CD4-positive, alpha-beta memory T cell (primary cell): Measurements from ENCODE around the gene CANT1. TPM values are rescaled to one million over a fixed set of nuclear protein-coding genes. Genes with fewer than 3 reads are reported as not detected.

Source experiments
- CTCF ChIA-PET: fragments of 350-600 bp; sonication (Branson Sonifier 250); formaldehyde crosslinking; loops from one replicate; lab custom pipeline; 2021; ENCODE audit warnings: inconsistent platforms; ENCODE audit not compliant: partially characterized antibody; lab: Charles Lee
- POLR2A ChIA-PET: fragments of 350-600 bp; sonication (Branson Sonifier 250); formaldehyde crosslinking; loops from one replicate; lab custom pipeline; 2021; ENCODE audit not compliant: partially characterized antibody; lab: Charles Lee
- DNase-seq, 5 donors: peaks; one replicate each; pipeline versions ENCODE4 v3.0.0 to v3.0.0-alpha.2; 2020 to 2022; ENCODE audit warnings: mixed read lengths in 1 of 5
- H3K27ac ChIP-seq: one replicate; pipeline ENCODE4 v1.7.0; 2013; ENCODE audit warnings: low read depth, low read length
- H3K27me3 ChIP-seq: 2 replicates; pipeline ENCODE4 v1.7.0; 2013; ENCODE audit warnings: mild to moderate bottlenecking, low read length, moderate library complexity; ENCODE audit not compliant: insufficient read depth
- H3K36me3 ChIP-seq: 2 replicates; pipeline ENCODE4 v1.7.0; 2013; ENCODE audit warnings: mild to moderate bottlenecking, low read length, moderate library complexity; ENCODE audit not compliant: insufficient read depth
- H3K4me1 ChIP-seq: 2 replicates; pipeline ENCODE4 v1.7.0; 2013; ENCODE audit warnings: mild to moderate bottlenecking, low read length, moderate library complexity; ENCODE audit not compliant: insufficient read depth
- H3K4me3 ChIP-seq, 2 donors: one replicate each; pipeline ENCODE4 v1.7.0; 2013; ENCODE audit warnings: low read length in 2 of 2, mild to moderate bottlenecking in 1 of 2
- H3K9me3 ChIP-seq, 2 donors: one replicate each; pipeline ENCODE4 v1.7.0; 2013; ENCODE audit warnings: low read length in 2 of 2, control low read depth in 1 of 2; ENCODE audit not compliant: control insufficient read depth in 1 of 2
- H3K27ac Mint-ChIP-seq, 7 donors: one replicate each; pipeline ENCODE4 v1.8.0; 2020 to 2021; ENCODE audit warnings: mixed read lengths in 7 of 7, mild to moderate bottlenecking in 6 of 7, inconsistent platforms in 3 of 7, moderate library complexity in 3 of 7
- H3K27me3 Mint-ChIP-seq, 2 donors: one replicate each; pipeline ENCODE4 v1.8.0; 2020 to 2021; ENCODE audit warnings: mixed read lengths in 2 of 2
- H3K36me3 Mint-ChIP-seq, 2 donors: one replicate each; pipeline ENCODE4 v1.8.0; 2020 to 2021; ENCODE audit warnings: mixed read lengths in 2 of 2, inconsistent platforms in 1 of 2, mild to moderate bottlenecking in 1 of 2
- H3K4me1 Mint-ChIP-seq, 4 donors: one replicate each; pipeline ENCODE4 v1.8.0; 2020 to 2021; ENCODE audit warnings: mixed read lengths in 4 of 4, mild to moderate bottlenecking in 1 of 4
- H3K4me3 Mint-ChIP-seq, 8 donors: one replicate each; pipeline ENCODE4 v1.8.0; 2020 to 2021; ENCODE audit warnings: mixed read lengths in 8 of 8, mild to moderate bottlenecking in 7 of 8, moderate library complexity in 6 of 8, inconsistent platforms in 3 of 8
- H3K9me3 Mint-ChIP-seq, 8 donors: one replicate each; pipeline ENCODE4 v1.8.0; 2020 to 2021; ENCODE audit warnings: mixed read lengths in 8 of 8, mild to moderate bottlenecking in 5 of 8, inconsistent platforms in 3 of 8, moderate library complexity in 1 of 8
- intact Hi-C: fragments of 100-400 bp; cut with micrococcal nuclease; formaldehyde crosslinking; loops from one replicate; pipeline ENCODE4 v1.15.1; 2023
- polyA plus RNA-seq, 2 donors: library from polyadenylated mRNA; unstranded; fragments of 300-500 nt; fragmentation: Illumina TruSeq; gene quantifications; one replicate each; pipeline ENCODE4 v1.2.3, GENCODE V29; 2021
- total RNA-seq, 2 experiments: library from RNA; stranded (reverse); gene quantifications; one replicate each; pipeline ENCODE4 v1.2.3, GENCODE V29; 2021

CANT1 gene
- 10 to 100 TPM; 57.9 to 59.4 TPM for total RNA-seq
- 10 to 100 TPM in 1 of 2 donors, 1 to 10 TPM in 1; 7.2 to 10.5 TPM for polyA plus RNA-seq

DNA sequence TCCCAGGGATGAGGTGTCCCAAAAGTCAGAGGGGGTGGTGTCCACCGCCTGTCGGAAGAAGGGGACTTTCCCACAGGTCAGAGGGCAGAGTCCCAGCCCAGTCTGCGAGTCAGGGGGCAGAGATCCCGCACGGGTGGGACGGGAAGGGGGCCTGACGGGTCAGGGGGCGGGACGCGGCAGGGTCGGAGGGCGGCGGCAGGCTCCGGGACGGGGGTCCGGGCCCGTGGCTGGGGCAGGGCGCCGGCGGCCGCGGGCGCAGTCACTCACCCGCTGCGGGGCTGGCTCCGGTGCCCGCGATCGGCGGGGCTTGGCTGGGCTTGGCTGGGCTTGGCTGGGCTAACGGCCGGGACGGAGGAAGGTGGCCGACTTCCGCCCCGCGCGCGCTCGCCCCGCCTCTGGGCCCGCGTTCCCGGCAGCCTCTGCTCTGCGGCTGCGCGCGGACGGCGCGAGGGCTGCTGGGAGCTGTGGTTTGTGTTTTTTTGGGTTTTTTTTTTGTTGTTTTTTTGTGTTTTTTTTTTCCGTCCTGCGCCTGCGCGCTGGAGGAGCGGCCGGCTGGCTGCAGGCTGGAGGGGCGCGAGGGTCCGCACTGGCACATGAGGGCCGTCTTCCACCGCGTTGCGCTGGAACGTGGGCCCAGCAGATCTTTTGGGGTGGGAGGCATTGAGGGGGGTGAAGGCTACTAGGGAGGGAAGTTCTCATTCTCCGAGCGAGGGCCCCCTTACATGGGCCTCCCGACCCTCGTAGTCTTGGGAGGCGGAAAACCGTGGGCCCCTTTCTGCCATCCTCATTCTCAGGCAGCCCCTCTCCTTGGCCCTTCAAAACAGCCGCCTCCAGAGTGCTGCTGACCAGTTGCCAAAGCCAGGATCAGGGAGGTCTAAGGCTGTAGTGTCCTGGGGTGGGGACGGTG lies at the start of gene CANT1:
Gene CANT1 (minus strand): TSS at position 368 of the 907 bp plus-strand sequence. CDS start 12,142 bp downstream, outside the sequence.
- peaks cover 0 to 3% (median 0%) of the 10 kb centered on the region in 8 donors for H3K9me3 Mint-ChIP-seq
- peaks cover 0 to 13% of the 10 kb centered on the region in 2 donors for H3K36me3 Mint-ChIP-seq
- Histone ChIP-seq H3K4me3 (peak within 1 kb of the TSS; percentile 91), H3K27ac (peak within 1 kb of the TSS; percentile 86), H3K27me3 (no peaks in the 10 kb centered on the region), H3K9me3 (no peaks in the 10 kb centered on the region), H3K36me3 (no peaks in the 10 kb centered on the region), H3K4me1 (peaks cover 50% of the 10 kb centered on the region)
- DNase-seq: peak; percentile 79 to 88 (median 87)
- peaks cover 0 to 2% of the 10 kb centered on the region in 2 donors for H3K27me3 Mint-ChIP-seq
- peak within 1 kb of the TSS; percentile 89 to 96 (median 94) for H3K4me3 Mint-ChIP-seq
- intact Hi-C loops: no loop called here
- CTCF ChIA-PET: interaction anchor here (1.0 kb wide), 1 partner anchor 12 kb away, joined by 3 read pairs; no protein-coding TSS in a partner anchor
- peaks cover 31 to 57% (median 44%) of the 10 kb centered on the region in 4 donors for H3K4me1 Mint-ChIP-seq
- H3K27ac Mint-ChIP-seq: peak within 1 kb of the TSS; percentile 94 to 98 (median 98)
- POLR2A ChIA-PET: interaction anchor here (0.6 to 1.1 kb wide), 3 partner anchors 14 to 1830 kb away, joined by 3 to 5 read pairs (median 3); partner anchors contain the start of gene ENGASE

- intact Hi-C loops: no loop called here
- H3K36me3 Mint-ChIP-seq: peaks cover 2 to 3% of the 10 kb centered on the region in 2 donors
- H3K9me3 ChIP-seq: no peaks in the 10 kb centered on the region
- no peak overlapping the region for H3K27ac ChIP-seq
- H3K4me1 Mint-ChIP-seq: no peaks in the 10 kb centered on the region
- H3K9me3 Mint-ChIP-seq: peaks cover 0 to 18% (median 12%) of the 10 kb centered on the region in 8 donors
- no peaks in the 10 kb centered on the region for H3K4me1 ChIP-seq
- no peak overlapping the region for H3K27ac Mint-ChIP-seq
- ChIA-PET CTCF (interaction anchor here (1.0 kb wide), 1 partner anchor 336 kb away, joined by 3 read pairs; no protein-coding TSS in a partner anchor), POLR2A (no interaction called here)
- no peaks in the 10 kb centered on the region for H3K36me3 ChIP-seq
- H3K27me3 Mint-ChIP-seq: peaks cover 7 to 11% of the 10 kb centered on the region in 2 donors
- no peak for DNase-seq
- no peaks in the 10 kb centered on the region for H3K27me3 ChIP-seq
- H3K4me3 ChIP-seq: no peak overlapping the region
- H3K4me3 Mint-ChIP-seq: no peak overlapping the region
Measured at GRCh38 chr17:79057737-79058385, 48.3 kb upstream of the CANT1 start.

DNA sequence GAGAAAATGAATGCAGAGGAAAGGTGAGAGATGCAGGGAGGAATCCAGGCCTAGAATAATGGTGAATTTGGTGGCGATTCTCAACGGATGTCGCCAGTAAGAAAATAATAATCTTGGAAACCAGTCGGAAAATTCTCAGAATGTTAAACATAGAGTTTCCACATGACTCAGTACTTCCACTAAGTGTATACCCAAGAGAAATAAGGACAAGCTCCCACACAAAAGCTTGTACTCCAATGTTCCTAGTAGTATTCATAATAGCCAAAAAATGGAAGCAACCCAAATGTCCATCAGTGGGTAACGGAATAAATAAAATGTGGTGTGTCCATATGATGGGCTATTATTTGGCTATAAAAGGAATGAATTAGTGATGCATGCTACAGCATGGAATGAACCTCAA lies 45.6 kb upstream of the CANT1 start:
- ChIA-PET CTCF (interaction anchor here (1.4 kb wide), 1 partner anchor 10 kb away, joined by 4 read pairs; no protein-coding TSS in a partner anchor), POLR2A (no interaction called here)
- H3K36me3 ChIP-seq: no peaks in the 10 kb centered on the region
- intact Hi-C loops: no loop called here
- no peak for DNase-seq
- Mint-ChIP-seq H3K4me3 (no peak overlapping the region), H3K9me3 (peaks cover 0 to 25% (median 12%) of the 10 kb centered on the region in 8 donors), H3K27me3 (peaks cover 7 to 10% of the 10 kb centered on the region in 2 donors), H3K27ac (no peak overlapping the region), H3K36me3 (peaks cover 2 to 3% of the 10 kb centered on the region in 2 donors), H3K4me1 (no peaks in the 10 kb centered on the region)
- H3K4me3 ChIP-seq: no peak overlapping the region
- H3K9me3 ChIP-seq: no peaks in the 10 kb centered on the region
- H3K4me1 ChIP-seq: no peaks in the 10 kb centered on the region
- H3K27me3 ChIP-seq: no peaks in the 10 kb centered on the region
- H3K27ac ChIP-seq: no peak overlapping the region

GRCh38 chr17:79054200-79054960 lies 44.8 kb upstream of the CANT1 start:
- no peak overlapping the region for H3K4me3 ChIP-seq
- POLR2A ChIA-PET: no interaction called here
- intact Hi-C loops: no loop called here
- H3K27me3 ChIP-seq: no peaks in the 10 kb centered on the region
- Mint-ChIP-seq H3K9me3 (peaks cover 0 to 25% (median 12%) of the 10 kb centered on the region in 8 donors), H3K4me1 (no peaks in the 10 kb centered on the region), H3K27ac (peak overlapping the region in 1 of 7 donors; percentile 61), H3K36me3 (peaks cover 2 to 3% of the 10 kb centered on the region in 2 donors), H3K27me3 (peaks cover 7 to 12% of the 10 kb centered on the region in 2 donors), H3K4me3 (no peak overlapping the region)
- no peaks in the 10 kb centered on the region for H3K9me3 ChIP-seq
- no peaks in the 10 kb centered on the region for H3K36me3 ChIP-seq
- H3K4me1 ChIP-seq: no peaks in the 10 kb centered on the region
- H3K27ac ChIP-seq: no peak overlapping the region
- CTCF ChIA-PET: interaction anchor here (1.5 kb wide), 1 partner anchor 10 kb away, joined by 3 read pairs; no protein-coding TSS in a partner anchor
- DNase-seq: no peak

DNA sequence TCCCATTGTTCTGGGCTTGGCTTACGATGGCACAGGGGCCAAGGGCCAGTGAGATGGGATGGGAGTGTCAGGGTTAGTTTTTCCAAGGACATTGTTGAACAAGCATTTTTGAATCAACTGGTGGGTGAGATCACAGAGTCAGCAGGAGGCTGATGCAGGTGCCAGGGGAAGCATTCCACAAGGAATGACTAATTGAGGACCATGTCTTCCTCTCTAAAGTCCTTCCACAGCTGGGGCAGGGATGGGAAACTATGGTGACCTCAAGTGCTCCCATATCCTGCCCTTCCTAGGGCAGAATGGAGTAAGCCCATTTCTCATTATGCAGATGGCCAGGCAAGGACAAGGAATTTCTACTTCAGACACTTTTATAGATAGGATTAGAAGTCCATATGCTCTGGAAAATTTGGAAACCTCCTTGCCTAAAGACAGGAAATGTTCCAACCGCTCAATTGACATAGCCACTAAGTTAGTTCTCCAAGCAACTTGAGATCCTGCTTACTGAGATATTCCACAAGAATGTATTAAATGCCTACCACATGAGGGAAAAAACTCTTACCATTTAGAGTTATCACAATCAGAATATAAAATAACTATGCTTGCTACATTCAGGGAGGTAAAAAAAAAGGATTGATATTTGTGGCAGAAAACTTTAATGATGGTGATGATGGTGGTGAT lies 43.8 kb upstream of the CANT1 start:
- H3K27me3 ChIP-seq: no peaks in the 10 kb centered on the region
- CTCF ChIA-PET: interaction anchor here (1.3 to 1.5 kb wide), 2 partner anchors 9 to 11 kb away, joined by 3 to 4 read pairs; no protein-coding TSS in a partner anchor

DNA sequence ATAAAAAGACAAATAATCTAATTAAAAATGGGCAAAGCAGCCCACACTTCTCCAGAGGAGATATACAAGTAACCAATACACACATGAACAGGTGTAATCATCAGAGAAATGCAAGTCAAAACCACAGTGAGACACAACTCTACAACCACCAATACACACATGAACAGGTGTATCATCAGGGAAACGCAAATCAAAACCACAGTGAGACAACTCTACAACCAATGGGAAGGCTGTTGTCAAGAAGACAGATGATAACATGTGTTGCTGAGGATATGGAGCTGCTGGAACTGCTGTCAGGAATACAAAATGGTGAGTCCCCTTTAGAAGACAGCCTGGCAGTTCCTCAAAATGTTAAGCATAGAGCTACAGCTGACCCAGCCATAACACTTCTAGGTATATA lies 42.6 kb upstream of the CANT1 start:
- no peak for DNase-seq
- Mint-ChIP-seq H3K27me3 (peaks cover 5 to 10% of the 10 kb centered on the region in 2 donors), H3K36me3 (peaks cover 0 to 2% of the 10 kb centered on the region in 2 donors), H3K9me3 (peaks cover 0 to 25% (median 12%) of the 10 kb centered on the region in 8 donors), H3K27ac (no peak overlapping the region), H3K4me3 (no peak overlapping the region), H3K4me1 (no peaks in the 10 kb centered on the region)
- intact Hi-C loops: no loop called here
- H3K36me3 ChIP-seq: no peaks in the 10 kb centered on the region
- CTCF ChIA-PET: interaction anchor here (0.8 to 1.3 kb wide), 2 partner anchors 8 to 13 kb away, joined by 3 to 4 read pairs; no protein-coding TSS in a partner anchor
- H3K27ac ChIP-seq: no peak overlapping the region
- no peak overlapping the region for H3K4me3 ChIP-seq
- H3K27me3 ChIP-seq: no peaks in the 10 kb centered on the region
- POLR2A ChIA-PET: no interaction called here
- no peaks in the 10 kb centered on the region for H3K9me3 ChIP-seq
- no peaks in the 10 kb centered on the region for H3K4me1 ChIP-seq

More for the DNA sequence above, 43.8 kb upstream of the CANT1 start:
- Histone ChIP-seq H3K4me1 (no peaks in the 10 kb centered on the region), H3K36me3 (no peaks in the 10 kb centered on the region), H3K27ac (no peak overlapping the region), H3K9me3 (no peaks in the 10 kb centered on the region), H3K4me3 (no peak overlapping the region)
- H3K9me3 Mint-ChIP-seq: peaks cover 0 to 25% (median 12%) of the 10 kb centered on the region in 8 donors
- intact Hi-C loops: no loop called here
- H3K4me1 Mint-ChIP-seq: no peaks in the 10 kb centered on the region
- no peak overlapping the region for H3K27ac Mint-ChIP-seq
- peaks cover 2 to 3% of the 10 kb centered on the region in 2 donors for H3K36me3 Mint-ChIP-seq
- H3K4me3 Mint-ChIP-seq: no peak overlapping the region
- peaks cover 5 to 10% of the 10 kb centered on the region in 2 donors for H3K27me3 Mint-ChIP-seq
- POLR2A ChIA-PET: no interaction called here
- DNase-seq: no peak
